Panc1 (cell line): ENCODE measurements around the gene CCDC80. TPM values are rescaled to one million over a fixed set of nuclear protein-coding genes. Genes with fewer than 3 reads are reported as not detected.

Experiments used
- ATAC-seq: fragments of 200-7000 bp; cut with Tn5 transposase; 2 replicates; pipeline ENCODE4 v1.9.1; 2020; ENCODE audit warnings: mild to moderate bottlenecking, moderate library complexity
- BruUV-seq: library from RNA; stranded (reverse); fragments of 400-500 nt; replicated peaks from 2 replicates; lab custom pipeline; 2021; lab: Mats Ljungman, UMichigan
- CTCF ChIA-PET: fragments of 300-600 bp; sonication (Branson Sonifier 250); formaldehyde crosslinking; loops from one replicate; lab custom pipeline; 2022; ENCODE audit warnings: antibody characterized with exemption; lab: Charles Lee
- POLR2A ChIA-PET: fragments of 300-600 bp; sonication (Branson Sonifier 250); formaldehyde crosslinking; loops from one replicate; lab custom pipeline; 2022; ENCODE audit warnings: antibody characterized with exemption; lab: Charles Lee
- DNase-seq: peaks from one replicate; pipeline ENCODE4 v3.0.0-alpha.2; 2010; ENCODE audit warnings: low read depth, low spot score
- H3K27ac ChIP-seq: 2 replicates; pipeline ENCODE4 v1.5.1; 2011; ENCODE audit warnings: mild to moderate bottlenecking, low read length, inconsistent platforms
- H3K27me3 ChIP-seq: fragments of 200-500 bp; sonication (Bioruptor generic); 2 replicates; pipeline ENCODE4 v1.6.0; 2014; ENCODE audit warnings: low read length, inconsistent platforms; ENCODE audit not compliant: control insufficient read depth, insufficient read depth
- H3K36me3 ChIP-seq: fragments of 200-500 bp; sonication (Bioruptor generic); 2 replicates; pipeline ENCODE4 v1.5.1; 2014; ENCODE audit warnings: inconsistent platforms, mild to moderate bottlenecking, low read length, moderate library complexity; ENCODE audit not compliant: control insufficient read depth, insufficient read depth
- H3K4me1 ChIP-seq: 2 replicates; pipeline ENCODE4 v1.5.1; 2011; ENCODE audit warnings: inconsistent platforms, mild to moderate bottlenecking, low read length, moderate library complexity; ENCODE audit not compliant: control insufficient read depth, insufficient read depth
- H3K4me3 ChIP-seq, 2 experiments: 2 replicates each; pipeline ENCODE4 v1.5.1; 2011 to 2012; ENCODE audit warnings: low read depth in 2 of 2, low read length in 2 of 2, mild to moderate bottlenecking in 2 of 2, inconsistent platforms in 1 of 2, moderate library complexity in 1 of 2
- H3K9me3 ChIP-seq: fragments of 200-500 bp; sonication (Bioruptor generic); 2 replicates; pipeline ENCODE4 v1.5.1; 2014; ENCODE audit warnings: low read depth, mild to moderate bottlenecking, inconsistent platforms, low read length, moderate library complexity; ENCODE audit not compliant: control insufficient read depth, insufficient read depth
- CTCF ChIP-seq: fragments of 450-650 bp; IDR thresholded peaks from 2 replicates; pipeline ENCODE4 v1.5.1; 2017; ENCODE audit warnings: mild to moderate bottlenecking
- POLR2AphosphoS5 ChIP-seq: IDR thresholded peaks from 2 replicates; pipeline ENCODE4 v1.6.1; 2012; ENCODE audit warnings: mild to moderate bottlenecking, low read depth, low read length, moderate library complexity
- REST ChIP-seq, 2 experiments: IDR thresholded peaks; 2 replicates each; pipeline ENCODE4 v1.6.1; 2011 to 2012; ENCODE audit warnings: low read depth in 2 of 2, control low read depth in 1 of 2, low read length in 1 of 2, mild to moderate bottlenecking in 1 of 2, moderate library complexity in 1 of 2; ENCODE audit not compliant: insufficient read depth in 1 of 2
- SIN3A ChIP-seq: IDR thresholded peaks from 2 replicates; pipeline ENCODE4 v1.6.1; 2012; ENCODE audit warnings: low read depth, mild to moderate bottlenecking, low read length, moderate library complexity, borderline replicate concordance; ENCODE audit not compliant: insufficient read depth
- TCF7L2 ChIP-seq: IDR thresholded peaks from 2 replicates; pipeline ENCODE4 v1.6.1; 2011; ENCODE audit warnings: mild to moderate bottlenecking, low read depth, low read length, inconsistent platforms
- in situ Hi-C: cut with HindIII; loops from 2 replicates; pipeline ENCODE4 v1.10.0; 2016; ENCODE audit warnings: low sequenced_read_pairs, low pct_unique_long_range_greater_than_20kb
- intact Hi-C: fragments of 100-400 bp; cut with micrococcal nuclease; formaldehyde crosslinking; loops from one replicate; pipeline ENCODE4 v1.10.0; 2022; ENCODE audit not compliant: unreplicated experiment
- total RNA-seq: library from RNA; stranded (reverse); gene quantifications from one replicate; pipeline ENCODE4 v1.2.1, GENCODE V29; 2021; ENCODE audit not compliant: unreplicated experiment

Gene CCDC80
- total RNA-seq, 1 experiment from 2014 or later = 0.64 TPM

GRCh38 chr3:112671930-112672715, 31.2 kb upstream of the CCDC80 start:
- no peak for DNase-seq

GRCh38 chr3:112670824-112671223, 29.9 kb upstream of the CCDC80 start:
- no peak overlapping the region for H3K27ac ChIP-seq
- H3K36me3 ChIP-seq = no peaks in the 10 kb centered on the region
- intact Hi-C loops = no loop called here
- ChIA-PET POLR2A (no interaction called here), CTCF (no interaction called here)
- in situ Hi-C loops = no loop called here
- no peaks in the 10 kb centered on the region for H3K4me1 ChIP-seq
- BruUV-seq = no TSS peak
- DNase-seq (no peak), ATAC-seq (no peak)
- H3K9me3 ChIP-seq = no peaks in the 10 kb centered on the region
- no peak for TF ChIP-seq REST (IDR thresholded peaks at IDR 0.05; ENCODE audit: insufficient read depth in 1 of 2, low read depth in 2 of 2, low read length in 1 of 2)
- no peak for TF ChIP-seq TCF7L2
- TF ChIP-seq CTCF = no peak
- TF ChIP-seq SIN3A = no peak
- TF ChIP-seq POLR2AphosphoS5 = no peak
- H3K4me3 ChIP-seq = no peak overlapping the region
- no peaks in the 10 kb centered on the region for H3K27me3 ChIP-seq

More at GRCh38 chr3:112671930-112672715, 31.2 kb upstream of the CCDC80 start:
- H3K4me3 ChIP-seq = no peak overlapping the region
- ChIA-PET CTCF (no interaction called here), POLR2A (no interaction called here)
- TF ChIP-seq POLR2AphosphoS5 (no peak), SIN3A (no peak), CTCF (no peak), TCF7L2 (no peak), REST (IDR thresholded peaks at IDR 0.05; ENCODE audit: insufficient read depth in 1 of 2, low read depth in 2 of 2, low read length in 1 of 2) (no peak)
- no peak overlapping the region for H3K27ac ChIP-seq
- no peaks in the 10 kb centered on the region for H3K4me1 ChIP-seq
- ATAC-seq = no peak
- H3K9me3 ChIP-seq = no peaks in the 10 kb centered on the region
- no peaks in the 10 kb centered on the region for H3K27me3 ChIP-seq
- no TSS peak for BruUV-seq
- in situ Hi-C loops (no loop called here), intact Hi-C loops (no loop called here)
- H3K36me3 ChIP-seq = no peaks in the 10 kb centered on the region
